ENCODE data around the gene SYCP1. TPM values are rescaled to one million over a fixed set of nuclear protein-coding genes. Genes with fewer than 3 reads are reported as not detected.

Gene SYCP1
- total RNA-seq, 1 experiment from 2014 or later = not detected

DNA sequence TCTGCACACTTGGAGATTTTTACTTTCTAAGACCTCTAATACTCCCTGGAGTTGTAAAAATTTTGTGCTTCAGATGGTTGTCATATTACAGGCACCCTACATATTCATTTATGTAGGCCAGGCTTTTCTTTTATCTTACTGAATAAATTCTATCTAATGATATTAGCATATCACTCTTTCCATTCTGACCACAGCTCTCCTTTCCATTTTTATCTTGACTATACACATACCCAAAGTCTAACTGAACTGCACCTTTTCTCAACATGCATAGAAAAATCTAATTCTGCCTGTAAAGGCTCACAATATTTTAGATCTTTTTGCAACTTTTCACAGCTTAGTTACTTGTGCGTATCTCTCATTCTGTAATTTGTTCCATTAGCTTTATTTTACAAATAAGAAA lies 122.2 kb downstream of the SYCP1 start:
- no peak overlapping the region for H2BK15ac ChIP-seq (ENCODE audit: low read depth, low read length)

More for the DNA sequence above, 122.2 kb downstream of the SYCP1 start:
- H3K14ac ChIP-seq (ENCODE audit: insufficient read depth, low read length) = no peak overlapping the region
- H3K18ac ChIP-seq (ENCODE audit: insufficient read length, low read depth, low read length) = no peak overlapping the region
- H3K4me1 Mint-ChIP-seq = no peaks in the 10 kb centered on the region
- H3K4ac ChIP-seq (ENCODE audit: low read depth, low read length) = no peak overlapping the region
- H3K36me3 Mint-ChIP-seq (ENCODE audit: insufficient read depth in 1 of 3, low read depth in 3 of 3) = no peaks in the 10 kb centered on the region
- TF ChIP-seq, protein P1, sequence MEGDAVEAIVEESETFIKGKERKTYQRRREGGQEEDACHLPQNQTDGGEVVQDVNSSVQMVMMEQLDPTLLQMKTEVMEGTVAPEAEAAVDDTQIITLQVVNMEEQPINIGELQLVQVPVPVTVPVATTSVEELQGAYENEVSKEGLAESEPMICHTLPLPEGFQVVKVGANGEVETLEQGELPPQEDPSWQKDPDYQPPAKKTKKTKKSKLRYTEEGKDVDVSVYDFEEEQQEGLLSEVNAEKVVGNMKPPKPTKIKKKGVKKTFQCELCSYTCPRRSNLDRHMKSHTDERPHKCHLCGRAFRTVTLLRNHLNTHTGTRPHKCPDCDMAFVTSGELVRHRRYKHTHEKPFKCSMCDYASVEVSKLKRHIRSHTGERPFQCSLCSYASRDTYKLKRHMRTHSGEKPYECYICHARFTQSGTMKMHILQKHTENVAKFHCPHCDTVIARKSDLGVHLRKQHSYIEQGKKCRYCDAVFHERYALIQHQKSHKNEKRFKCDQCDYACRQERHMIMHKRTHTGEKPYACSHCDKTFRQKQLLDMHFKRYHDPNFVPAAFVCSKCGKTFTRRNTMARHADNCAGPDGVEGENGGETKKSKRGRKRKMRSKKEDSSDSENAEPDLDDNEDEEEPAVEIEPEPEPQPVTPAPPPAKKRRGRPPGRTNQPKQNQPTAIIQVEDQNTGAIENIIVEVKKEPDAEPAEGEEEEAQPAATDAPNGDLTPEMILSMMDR (conservative IDR thresholded peaks at IDR 0.05) = no peak
- H3T11ph ChIP-seq (ENCODE audit: low read length) = no peak overlapping the region
- H3K27me3 ChIP-seq (ENCODE audit: insufficient read depth, low read length) = no peaks in the 10 kb centered on the region
- no peak overlapping the region for H2AFZ ChIP-seq (ENCODE audit: low read length)
- no peak overlapping the region for H2AK5ac ChIP-seq (ENCODE audit: insufficient read length, low read length)
- no CpG with 5 or more reads among the region's 1 CpG for WGBS (ENCODE audit: extremely low coverage, insufficient read length, low lambda C conversion rate)
- no peaks in the 10 kb centered on the region for H3K27me3 Mint-ChIP-seq (ENCODE audit: low read depth)
- H2BK12ac ChIP-seq (ENCODE audit: insufficient read length, low read depth, low read length) = no peak overlapping the region
- H3K79me1 ChIP-seq (ENCODE audit: insufficient read depth, low read depth, low read length, poor library complexity, severe bottlenecking) = no peaks in the 10 kb centered on the region
- H3K23ac ChIP-seq (ENCODE audit: insufficient read length, low read depth, low read length) = no peak overlapping the region
- H4K91ac ChIP-seq (ENCODE audit: insufficient read length, low read depth, low read length) = no peak overlapping the region
- H3K9ac ChIP-seq (ENCODE audit: extremely low read depth, insufficient read length, low read length) = no peak overlapping the region
- H3K4me3 Mint-ChIP-seq = no peak overlapping the region
- no peak overlapping the region for H2BK5ac ChIP-seq (ENCODE audit: insufficient read length, low read length)
- H3K9me3 Mint-ChIP-seq = no peaks in the 10 kb centered on the region
- no peaks in the 10 kb centered on the region for H3K4me1 ChIP-seq (ENCODE audit: insufficient read depth, low read length)
- H3K27ac ChIP-seq (ENCODE audit: insufficient read length, low read depth, low read length) = no peak overlapping the region
- H3K4me2 ChIP-seq (ENCODE audit: insufficient read depth, insufficient read length, low read length) = no peak overlapping the region
- H3K23me2 ChIP-seq (ENCODE audit: insufficient read length, low read depth, low read length, poor library complexity, severe bottlenecking) = no peaks in the 10 kb centered on the region
- no peaks in the 10 kb centered on the region for H3K79me2 ChIP-seq (ENCODE audit: insufficient read depth, low read length)
- no peaks in the 10 kb centered on the region for H3K9me3 ChIP-seq (ENCODE audit: control insufficient read depth, low read depth, low read length)
- no peak overlapping the region for H3K27ac Mint-ChIP-seq
- no peaks in the 10 kb centered on the region for H4K20me1 ChIP-seq (ENCODE audit: control insufficient read depth, insufficient read depth, insufficient read length)
- no peak for DNase-seq
- H2BK20ac ChIP-seq (ENCODE audit: low read depth, low read length, poor library complexity, severe bottlenecking) = no peak overlapping the region
- H3K56ac ChIP-seq (ENCODE audit: insufficient read length, low read depth, low read length) = no peak overlapping the region
- no peak overlapping the region for H4K8ac ChIP-seq (replicated peaks; ENCODE audit: insufficient read length, low read depth, low read length)
- no peak overlapping the region for H2BK120ac ChIP-seq (ENCODE audit: low read depth, low read length, poor library complexity, severe bottlenecking)
- H4K5ac ChIP-seq (ENCODE audit: insufficient read length, low read depth, low read length) = no peak overlapping the region

Measured in H9 (cell line).